Measurements from ENCODE around the gene NOX3.

The NOX3 gene

GRCh38 chr6:155396605-155397004, 59.0 kb downstream of the NOX3 start:
- H3K27ac ChIP-seq, result no peak overlapping the region
- no peak for TF ChIP-seq CTCF (conservative IDR thresholded peaks at IDR 0.05)

GRCh38 chr6:155395339-155395738, 60.3 kb downstream of the NOX3 start:
- no peak for TF ChIP-seq CTCF (conservative IDR thresholded peaks at IDR 0.05)
- H3K27ac ChIP-seq, result no peak overlapping the region

GRCh38 chr6:155389130-155389529, 66.5 kb downstream of the NOX3 start:
- no peak overlapping the region for H3K27ac ChIP-seq
- no peak for TF ChIP-seq CTCF (conservative IDR thresholded peaks at IDR 0.05)

GRCh38 chr6:155388591-155388990, 67.0 kb downstream of the NOX3 start:
- no peak overlapping the region for H3K27ac ChIP-seq
- no peak for TF ChIP-seq CTCF (conservative IDR thresholded peaks at IDR 0.05)

- no peak overlapping the region for H3K27ac ChIP-seq
- no peak for TF ChIP-seq CTCF (conservative IDR thresholded peaks at IDR 0.05)
Observed at GRCh38 chr6:155387481-155387880, 68.2 kb downstream of the NOX3 start.

GRCh38 chr6:155384321-155384952, 71.2 kb downstream of the NOX3 start:
- TF ChIP-seq CTCF (conservative IDR thresholded peaks at IDR 0.05), result no peak
- no peak overlapping the region for H3K27ac ChIP-seq

GRCh38 chr6:155383913-155384312, 71.7 kb downstream of the NOX3 start:
- no peak for TF ChIP-seq CTCF (conservative IDR thresholded peaks at IDR 0.05)
- H3K27ac ChIP-seq, result no peak overlapping the region
